GM18498 (cell line): Measurements from ENCODE around the gene MXRA7.
A peak's percentile ranks its signal among the peaks of the same experiment; 100 is the strongest.

ENCODE experiments used
- ATAC-seq: cut with Tn5 transposase; IDR thresholded peaks from one replicate; pipeline ENCODE4 v1.9.1; 2021; ENCODE audit warnings: mild to moderate bottlenecking, moderate library complexity; ENCODE audit not compliant: unreplicated experiment

Gene MXRA7

GRCh38 chr17:76697702-76698465 lies 12.9 kb downstream of the MXRA7 start:
- no peak for ATAC-seq

GRCh38 chr17:76696763-76697701 lies 13.7 kb downstream of the MXRA7 start:
- peak; percentile 44 for ATAC-seq

- no peak for ATAC-seq
These were observed 15.5 kb downstream of the MXRA7 start for GRCh38 chr17:76695059-76695831.

GRCh38 chr17:76691379-76692191 lies 19.2 kb downstream of the MXRA7 start:
- no peak for ATAC-seq

GRCh38 chr17:76690596-76691280 lies 20.0 kb downstream of the MXRA7 start:
- no peak for ATAC-seq

- no peak for ATAC-seq
These were observed 20.9 kb downstream of the MXRA7 start for GRCh38 chr17:76689859-76690258.

GRCh38 chr17:76688165-76688622 lies 22.6 kb downstream of the MXRA7 start:
- ATAC-seq, result no peak

- ATAC-seq, result no peak
These were observed 23.2 kb downstream of the MXRA7 start for GRCh38 chr17:76687298-76688164.

GRCh38 chr17:76686538-76687297 lies 24.0 kb downstream of the MXRA7 start:
- no peak for ATAC-seq

- ATAC-seq, result no peak
These were observed 24.9 kb downstream of the MXRA7 start for GRCh38 chr17:76685846-76686245.

- ATAC-seq, result no peak
These were observed 25.4 kb downstream of the MXRA7 start for GRCh38 chr17:76685366-76685765.

- ATAC-seq, result no peak
These were observed 26.0 kb downstream of the MXRA7 start for GRCh38 chr17:76684756-76685155.

- no peak for ATAC-seq
These were observed 26.6 kb downstream of the MXRA7 start for GRCh38 chr17:76683921-76684745.

- no peak for ATAC-seq
These were observed 27.6 kb downstream of the MXRA7 start for GRCh38 chr17:76683011-76683755.

- ATAC-seq, result no peak
These were observed 28.5 kb downstream of the MXRA7 start for GRCh38 chr17:76682296-76682695.
